Psoas muscle (tissue), 8 donors: ENCODE measurements around the gene GRK1. TPM values are rescaled to one million over a fixed set of nuclear protein-coding genes. Genes with fewer than 3 reads are reported as not detected.

Experiments
- ATAC-seq, 4 donors: fragments of 200-7000 bp; cut with Tn5 transposase; one replicate each; pipeline ENCODE4 v1.9.1; 2020; ENCODE audit warnings: moderate library complexity in 3 of 4, mild to moderate bottlenecking in 2 of 4
- DNase-seq, 2 donors: peaks; one replicate each; pipeline ENCODE4 v3.0.0-alpha.2; 2020
- H3K27ac ChIP-seq: fragments of 200-600 bp; one replicate; pipeline ENCODE4 v1.8.0; 2022
- H3K27me3 ChIP-seq, 3 donors: fragments of 200-600 bp in 1 of 3; one replicate each; pipeline versions ENCODE4 v1.6.1 to v1.8.0; 2013 to 2022; ENCODE audit warnings: low read length in 2 of 3, mild to moderate bottlenecking in 2 of 3, moderate library complexity in 1 of 3; ENCODE audit not compliant: insufficient read depth in 3 of 3
- H3K36me3 ChIP-seq, 2 donors: fragments of 200-600 bp in 1 of 2; one replicate each; pipeline versions ENCODE4 v1.6.1 to v1.8.0; 2013 to 2022; ENCODE audit warnings: low read depth in 1 of 2, mild to moderate bottlenecking in 1 of 2, moderate library complexity in 1 of 2; ENCODE audit not compliant: insufficient read depth in 1 of 2
- H3K4me1 ChIP-seq: fragments of 200-600 bp; one replicate; pipeline ENCODE4 v1.8.0; 2022
- H3K4me3 ChIP-seq: fragments of 200-600 bp; one replicate; pipeline ENCODE4 v1.8.0; 2022; ENCODE audit warnings: mild to moderate bottlenecking
- H3K9me3 ChIP-seq: fragments of 200-600 bp; one replicate; pipeline ENCODE4 v1.8.0; 2022
- WGBS, 3 donors: extraction: QIAGEN DNeasy Blood & Tissue Kit; methylation state at CpG; one replicate each; pipeline versions ENCODE4 v1.1.6 to v1.1.7; 2013; 5-methylcytosine and 5-hydroxymethylcytosine counted together
- intact Hi-C, 2 donors: fragments of 100-400 bp; cut with DNase I; formaldehyde crosslinking; loops; one replicate each; pipeline versions ENCODE4 v1.11.0 to v1.14.2; 2022
- polyA plus RNA-seq, 3 donors: library from polyadenylated mRNA; stranded (reverse); fragments of 200-250 nt; gene quantifications; one replicate each; pipeline ENCODE4 v1.2.3, GENCODE V29; 2013
- total RNA-seq, 4 donors: library from RNA; stranded (reverse); fragmentation: NEBNext Ultra II Directional in 2 of 4; extraction: Animal tissue kit (Norgen Biotek cat#: 25700) in 2 of 4; gene quantifications; one replicate each; pipeline versions ENCODE4 v1.2.1 to v1.2.4, GENCODE V29; 2021 to 2023
- TF ChIP-seq, protein P1 (sequence below): fragments of 200-600 bp; IDR thresholded peaks from one replicate; pipeline ENCODE4 v1.8.0; 2022; ENCODE audit warnings: antibody characterized with exemption
- donor health status: healthy with polysubstance abuse.
- donor health status: DM: no; HTN: no; CAD: no; lungs with moderate emphysema.
- donor health status: Bipolar disorder and iron deficiency.
- donor health status: healthy.
- donor health status: DM: yes; HTN: yes; CAD: no.
- donor health status: DM: no; HTN: no; CAD: no.
- donor health status: DM: no; HTN: no; CAD: no.
- donor health status: DM: yes; HTN: yes; CAD: no.

The GRK1 gene
- total and polyA plus RNA-seq, 7 donors: 0.10 TPM; not detected in 6

DNA sequence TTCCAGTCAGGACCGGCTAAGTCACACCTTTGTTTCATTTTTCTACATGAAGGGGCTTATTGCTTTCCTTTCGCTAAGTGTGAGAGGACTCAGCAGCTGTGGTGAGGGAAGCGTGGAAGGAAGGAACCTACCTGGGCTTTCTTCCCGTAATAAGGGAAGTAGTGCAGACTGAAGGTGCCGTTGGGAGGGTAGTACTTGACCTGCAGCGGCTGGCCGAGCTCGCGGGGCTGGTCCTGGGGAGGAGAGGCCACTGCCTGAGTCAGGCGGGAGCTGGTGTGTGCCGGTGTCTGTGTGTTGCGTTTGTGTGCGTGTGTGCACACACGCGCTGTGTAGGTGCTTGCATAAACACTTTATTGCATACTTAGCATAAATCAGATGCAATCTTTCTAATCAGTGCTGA lies 16.7 kb upstream of the GRK1 start:
- Histone ChIP-seq H3K9me3 (no peaks in the 10 kb centered on the region), H3K4me1 (peaks cover 4% of the 10 kb centered on the region), H3K27ac (no peak overlapping the region), H3K27me3 (no peaks in the 10 kb centered on the region), H3K4me3 (no peak overlapping the region), H3K36me3 (no peaks in the 10 kb centered on the region)
- ATAC-seq: no peak
- WGBS, 3 donors: 92 to 93% (median 93%) methylated on average over 15 of the region's 15 CpGs
- peak in 1 of 2 donors; percentile 39 for DNase-seq
- intact Hi-C loops: no loop called here
- TF ChIP-seq, protein P1, sequence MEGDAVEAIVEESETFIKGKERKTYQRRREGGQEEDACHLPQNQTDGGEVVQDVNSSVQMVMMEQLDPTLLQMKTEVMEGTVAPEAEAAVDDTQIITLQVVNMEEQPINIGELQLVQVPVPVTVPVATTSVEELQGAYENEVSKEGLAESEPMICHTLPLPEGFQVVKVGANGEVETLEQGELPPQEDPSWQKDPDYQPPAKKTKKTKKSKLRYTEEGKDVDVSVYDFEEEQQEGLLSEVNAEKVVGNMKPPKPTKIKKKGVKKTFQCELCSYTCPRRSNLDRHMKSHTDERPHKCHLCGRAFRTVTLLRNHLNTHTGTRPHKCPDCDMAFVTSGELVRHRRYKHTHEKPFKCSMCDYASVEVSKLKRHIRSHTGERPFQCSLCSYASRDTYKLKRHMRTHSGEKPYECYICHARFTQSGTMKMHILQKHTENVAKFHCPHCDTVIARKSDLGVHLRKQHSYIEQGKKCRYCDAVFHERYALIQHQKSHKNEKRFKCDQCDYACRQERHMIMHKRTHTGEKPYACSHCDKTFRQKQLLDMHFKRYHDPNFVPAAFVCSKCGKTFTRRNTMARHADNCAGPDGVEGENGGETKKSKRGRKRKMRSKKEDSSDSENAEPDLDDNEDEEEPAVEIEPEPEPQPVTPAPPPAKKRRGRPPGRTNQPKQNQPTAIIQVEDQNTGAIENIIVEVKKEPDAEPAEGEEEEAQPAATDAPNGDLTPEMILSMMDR: no peak

- TF ChIP-seq, protein P1: no peak
- Histone ChIP-seq H3K4me1 (peaks cover 4% of the 10 kb centered on the region), H3K27me3 (no peaks in the 10 kb centered on the region), H3K4me3 (no peak overlapping the region), H3K27ac (no peak overlapping the region), H3K9me3 (no peaks in the 10 kb centered on the region), H3K36me3 (no peaks in the 10 kb centered on the region)
- WGBS, 3 donors: 88 to 95% (median 92%) methylated on average over 16 of the region's 16 CpGs
- intact Hi-C loops: no loop called here
- no peak for ATAC-seq
- no peak for DNase-seq
Observed at GRCh38 chr13:113650731-113651148, 16.3 kb upstream of the GRK1 start.

DNA sequence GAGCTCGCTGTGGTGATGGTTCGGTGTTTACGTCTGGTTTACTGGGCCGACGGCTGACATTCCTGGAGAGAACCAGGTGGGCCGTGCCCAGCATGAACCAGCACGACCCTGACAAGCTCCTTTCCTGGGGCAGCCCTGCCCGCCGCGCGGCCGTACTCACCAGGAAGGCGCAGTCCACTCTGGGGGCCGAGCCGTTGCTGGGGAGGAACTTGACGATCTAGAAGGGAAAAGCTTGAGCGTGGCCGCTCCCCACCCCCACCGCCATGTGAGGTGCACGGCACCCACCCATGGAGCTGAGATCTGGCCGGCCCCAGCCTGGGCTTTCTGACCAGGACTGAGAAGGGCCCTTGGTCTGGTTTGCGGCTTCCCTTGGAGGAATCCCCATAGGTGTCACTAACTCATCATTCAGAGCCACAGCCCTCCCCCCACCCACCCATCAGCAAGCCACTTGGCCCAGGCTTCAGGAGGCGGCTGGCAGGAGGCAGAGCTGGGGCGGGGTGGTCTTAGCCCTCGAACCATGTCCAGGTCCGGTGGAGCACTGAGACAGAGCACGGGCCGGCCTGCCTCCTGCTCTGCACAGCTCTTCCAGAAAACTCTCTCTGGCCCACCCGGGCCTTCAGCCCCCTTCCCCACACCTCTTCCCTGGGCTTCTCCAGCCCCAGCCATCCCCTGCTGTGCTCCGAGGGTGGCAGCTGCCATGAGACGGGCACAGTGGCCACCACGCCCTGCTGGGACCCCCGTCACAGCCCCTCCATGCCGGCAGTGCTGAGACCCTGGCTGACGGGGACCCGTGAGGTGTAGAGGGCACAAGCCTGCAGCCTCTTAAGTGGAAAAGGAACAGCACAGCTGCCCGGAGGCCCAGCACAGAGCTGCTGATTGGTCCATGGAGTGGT lies 15.3 kb upstream of the GRK1 start:
- WGBS, 3 donors: 89 to 90% (median 89%) methylated on average over 32 to 37 of the region's 37 CpGs
- intact Hi-C loops: no loop called here
- Histone ChIP-seq H3K36me3 (no peaks in the 10 kb centered on the region), H3K27me3 (no peaks in the 10 kb centered on the region), H3K4me3 (no peak overlapping the region), H3K4me1 (peaks cover 4% of the 10 kb centered on the region), H3K9me3 (no peaks in the 10 kb centered on the region), H3K27ac (no peak overlapping the region)
- DNase-seq (peak in 1 of 2 donors; percentile 47), ATAC-seq (no peak)
- TF ChIP-seq, protein P1: no peak

DNA sequence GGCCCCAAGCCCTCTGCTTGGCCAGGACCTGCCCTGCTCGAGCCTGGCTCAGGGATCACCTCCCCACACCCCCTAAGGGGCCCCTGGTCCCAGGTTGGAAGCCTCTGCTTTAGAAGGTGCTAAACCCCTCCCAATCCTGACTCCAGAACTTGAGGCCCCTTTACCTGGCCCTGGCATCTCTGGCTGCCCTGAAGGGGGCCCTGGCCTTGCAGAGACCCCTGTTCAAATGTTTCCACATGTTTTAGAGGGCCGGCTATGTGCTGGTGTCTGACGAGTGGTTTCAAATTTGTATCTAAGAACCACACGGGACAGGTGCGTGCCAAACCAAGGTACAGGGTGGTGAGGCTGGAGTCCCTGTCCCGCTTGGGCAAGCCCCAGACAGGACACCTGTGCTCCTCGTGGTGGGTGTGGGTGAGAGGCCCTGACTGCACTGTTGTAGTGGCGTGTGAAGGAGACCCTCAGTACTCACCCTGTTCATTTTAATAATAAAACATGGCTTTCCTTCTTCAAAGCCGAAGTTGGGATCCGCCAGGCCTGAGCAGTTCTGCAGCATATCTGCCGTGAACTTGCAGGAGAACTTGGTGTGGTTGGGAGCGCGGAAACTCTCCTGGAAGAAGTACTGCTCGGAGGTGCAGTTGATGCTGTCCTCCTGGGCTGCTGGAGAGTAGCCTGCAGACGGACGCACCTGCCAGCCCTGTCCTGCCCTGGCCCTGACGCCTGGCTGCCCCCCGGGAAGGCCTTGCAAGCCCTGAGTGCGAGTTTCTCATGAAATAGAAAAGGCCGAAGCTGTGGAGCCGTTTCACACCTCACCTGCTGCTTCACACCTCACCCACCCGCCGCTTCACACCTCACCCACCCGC lies 14.4 kb upstream of the GRK1 start:
- DNase-seq (peak in 1 of 2 donors; percentile 47), ATAC-seq (no peak)
- intact Hi-C loops: no loop called here
- Histone ChIP-seq H3K4me1 (peaks cover 4% of the 10 kb centered on the region), H3K27me3 (no peaks in the 10 kb centered on the region), H3K36me3 (no peaks in the 10 kb centered on the region), H3K4me3 (no peak overlapping the region), H3K27ac (no peak overlapping the region), H3K9me3 (no peaks in the 10 kb centered on the region)
- TF ChIP-seq, protein P1: no peak
- 89 to 92% (median 91%) methylated on average over 24 of the region's 24 CpGs for WGBS, 3 donors
